Cardiac muscle cell (in vitro differentiated cells and primary cell): ENCODE measurements around the gene B4GALNT1. TPM values are rescaled to one million over a fixed set of nuclear protein-coding genes. Genes with fewer than 3 reads are reported as not detected.
"Not testable (repeated sequence)": the region's sequence is repeated elsewhere in the genome, so short reads cannot be mapped to it uniquely, and the experiment has no call there.

ENCODE experiments used
- DNase-seq, 2 donors: peaks; one replicate each; pipeline versions ENCODE4 v3.0.0 to v3.0.0-alpha.2; 2010 to 2017; ENCODE audit warnings: low read depth in 1 of 2, low spot score in 1 of 2
- H3K27ac ChIP-seq: fragments of 200-600 bp; sonication (generic); 2 replicates; pipeline ENCODE4 v1.5.1; 2016
- H3K27me3 ChIP-seq: fragments of 200-600 bp; sonication (generic); 2 replicates; pipeline ENCODE4 v1.6.0; 2016; ENCODE audit warnings: control low read depth
- H3K36me3 ChIP-seq: fragments of 200-600 bp; sonication (generic); 2 replicates; pipeline ENCODE4 v1.5.1; 2016; ENCODE audit warnings: control low read depth
- H3K4me1 ChIP-seq: fragments of 200-600 bp; sonication (generic); 2 replicates; pipeline ENCODE4 v1.8.1; 2017; ENCODE audit warnings: low read depth, mild to moderate bottlenecking, mixed run types
- H3K4me3 ChIP-seq: fragments of 200-600 bp; sonication (generic); 2 replicates; pipeline ENCODE4 v1.5.1; 2016; ENCODE audit warnings: mild to moderate bottlenecking
- H3K9me3 ChIP-seq: fragments of 200-600 bp; sonication (generic); 2 replicates; pipeline ENCODE4 v1.5.1; 2017; ENCODE audit warnings: low read depth, mild to moderate bottlenecking, control low read depth
- polyA plus RNA-seq: library from polyadenylated mRNA; unstranded; fragments of >200 nt; fragmentation: Nextera tagmentation; extraction: Ambion mirVana; gene quantifications from 2 replicates; pipeline ENCODE4 v1.2.1, GENCODE V29; 2016
- total RNA-seq: library from RNA; depleted of rRNA; stranded (reverse); fragments of >200 nt; gene quantifications from 2 replicates; pipeline ENCODE4 v1.2.3, GENCODE V29; 2016
- TF ChIP-seq, protein P1 (sequence below): IDR thresholded peaks from 2 replicates; pipeline ENCODE4 v1.5.1; 2012; ENCODE audit warnings: low read depth, mild to moderate bottlenecking, low read length

B4GALNT1 gene
- total and polyA plus RNA-seq, 2 experiments from 2014 or later, result 0.29 TPM; not detected in 1

DNA sequence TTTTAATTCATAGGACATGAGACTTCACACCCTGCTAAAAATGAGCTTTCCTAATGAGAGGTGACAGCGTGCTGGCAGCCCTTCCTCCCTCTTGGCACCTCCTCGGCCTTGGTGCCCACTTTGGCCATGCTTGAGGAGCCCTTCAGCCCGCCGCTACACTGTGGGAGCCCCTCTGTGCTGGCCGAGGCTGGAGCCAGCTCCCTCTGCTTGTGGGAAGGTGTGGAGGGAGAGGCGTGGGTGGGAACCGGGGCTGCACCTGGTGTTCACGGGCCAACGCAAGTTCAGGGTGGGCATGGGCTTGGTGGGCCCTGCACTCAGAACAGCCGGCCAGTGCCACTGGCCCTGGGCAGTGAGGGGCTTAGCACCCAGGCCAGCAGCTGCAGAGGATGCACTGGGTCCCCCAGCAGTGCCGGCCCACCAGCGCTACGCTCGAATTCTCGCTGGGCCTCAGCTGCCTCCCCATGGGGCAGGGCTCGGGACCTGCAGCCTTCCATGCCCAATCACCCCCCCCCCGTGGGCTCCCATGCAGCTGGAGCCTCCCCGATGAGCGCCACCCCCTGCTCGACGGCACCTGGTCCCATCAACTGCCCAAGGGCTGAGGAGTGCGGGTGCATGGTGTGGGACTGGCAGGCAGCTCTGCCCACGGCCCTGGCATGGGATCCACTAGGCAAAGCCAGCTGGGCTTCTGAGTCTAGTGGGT lies 22.7 kb upstream of the B4GALNT1 start:
- H3K9me3 ChIP-seq, result no peaks in the 10 kb centered on the region
- H3K27ac ChIP-seq, result no peak overlapping the region
- TF ChIP-seq, protein P1, sequence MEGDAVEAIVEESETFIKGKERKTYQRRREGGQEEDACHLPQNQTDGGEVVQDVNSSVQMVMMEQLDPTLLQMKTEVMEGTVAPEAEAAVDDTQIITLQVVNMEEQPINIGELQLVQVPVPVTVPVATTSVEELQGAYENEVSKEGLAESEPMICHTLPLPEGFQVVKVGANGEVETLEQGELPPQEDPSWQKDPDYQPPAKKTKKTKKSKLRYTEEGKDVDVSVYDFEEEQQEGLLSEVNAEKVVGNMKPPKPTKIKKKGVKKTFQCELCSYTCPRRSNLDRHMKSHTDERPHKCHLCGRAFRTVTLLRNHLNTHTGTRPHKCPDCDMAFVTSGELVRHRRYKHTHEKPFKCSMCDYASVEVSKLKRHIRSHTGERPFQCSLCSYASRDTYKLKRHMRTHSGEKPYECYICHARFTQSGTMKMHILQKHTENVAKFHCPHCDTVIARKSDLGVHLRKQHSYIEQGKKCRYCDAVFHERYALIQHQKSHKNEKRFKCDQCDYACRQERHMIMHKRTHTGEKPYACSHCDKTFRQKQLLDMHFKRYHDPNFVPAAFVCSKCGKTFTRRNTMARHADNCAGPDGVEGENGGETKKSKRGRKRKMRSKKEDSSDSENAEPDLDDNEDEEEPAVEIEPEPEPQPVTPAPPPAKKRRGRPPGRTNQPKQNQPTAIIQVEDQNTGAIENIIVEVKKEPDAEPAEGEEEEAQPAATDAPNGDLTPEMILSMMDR, result no peak
- H3K4me1 ChIP-seq, result no peaks in the 10 kb centered on the region
- DNase-seq, result no peak
- H3K36me3 ChIP-seq, result no peaks in the 10 kb centered on the region
- no peak overlapping the region for H3K4me3 ChIP-seq
- H3K27me3 ChIP-seq, result no peaks in the 10 kb centered on the region

- H3K36me3 ChIP-seq, result no peaks in the 10 kb centered on the region
- H3K4me3 ChIP-seq, result no peak overlapping the region
- TF ChIP-seq, protein P1, result no peak
- no peak for DNase-seq
- H3K27ac ChIP-seq, result no peak overlapping the region
- no peaks in the 10 kb centered on the region for H3K27me3 ChIP-seq
- H3K9me3 ChIP-seq, result no peaks in the 10 kb centered on the region
- no peaks in the 10 kb centered on the region for H3K4me1 ChIP-seq
Observed at GRCh38 chr12:57654042-57654441, 21.0 kb upstream of the B4GALNT1 start.

GRCh38 chr12:57646659-57647049 lies 13.7 kb upstream of the B4GALNT1 start:
- H3K27me3 ChIP-seq, H3K27ac ChIP-seq, H3K36me3 ChIP-seq, H3K9me3 ChIP-seq, H3K4me1 ChIP-seq, H3K4me3 ChIP-seq, DNase-seq: not testable (repeated sequence)

- not testable (repeated sequence) for DNase-seq, H3K36me3 ChIP-seq, H3K4me3 ChIP-seq
Observed at GRCh38 chr12:57645990-57646658, 13.1 kb upstream of the B4GALNT1 start.

DNA sequence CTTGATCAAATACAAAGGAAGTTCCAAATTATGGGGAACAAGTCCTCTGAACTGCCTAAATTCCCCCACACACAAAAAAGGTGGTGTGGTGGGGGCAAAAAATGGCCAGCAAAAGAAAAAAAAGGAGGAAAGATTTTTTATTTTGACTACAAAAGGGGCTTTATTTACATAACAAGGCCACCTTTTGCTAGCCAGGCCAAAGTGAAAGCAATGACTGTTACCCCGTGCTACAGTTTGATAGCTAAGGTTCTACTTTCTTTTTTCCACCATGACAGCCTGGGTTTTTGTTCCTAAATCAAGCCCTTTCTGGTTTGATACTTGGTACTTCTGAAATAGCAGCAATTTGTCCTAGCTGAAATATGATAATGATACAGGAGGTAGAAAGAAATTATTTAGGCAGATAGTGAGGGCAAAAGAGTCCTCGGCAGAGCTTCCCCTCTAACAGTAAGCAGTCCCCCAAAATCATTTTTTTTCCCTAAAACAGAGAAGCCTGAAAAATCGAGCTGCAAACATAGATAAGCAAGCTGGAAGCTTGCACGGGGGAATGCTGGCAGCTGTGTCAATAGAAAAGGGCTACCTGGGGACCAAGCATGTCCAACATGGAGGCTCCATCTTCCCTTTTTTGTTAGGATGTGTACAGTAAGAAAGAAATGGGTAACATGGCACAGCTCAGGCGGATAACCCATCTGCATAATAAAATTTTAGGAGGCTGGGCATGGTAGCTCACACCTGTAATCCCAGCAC lies 8.9 kb upstream of the B4GALNT1 start:
- TF ChIP-seq, protein P1, result no peak
- H3K36me3 ChIP-seq, result no peaks in the 10 kb centered on the region

More at GRCh38 chr12:57645990-57646658, 13.1 kb upstream of the B4GALNT1 start:
- not testable (repeated sequence) for H3K4me1 ChIP-seq, H3K27me3 ChIP-seq, H3K27ac ChIP-seq, H3K9me3 ChIP-seq

GRCh38 chr12:57640175-57641042 lies 7.4 kb upstream of the B4GALNT1 start:
- no peaks in the 10 kb centered on the region for H3K36me3 ChIP-seq
- TF ChIP-seq, protein P1, result no peak
- H3K27ac ChIP-seq, result no peak overlapping the region
- no peak for DNase-seq
- no peak overlapping the region for H3K4me3 ChIP-seq
- no peaks in the 10 kb centered on the region for H3K9me3 ChIP-seq
- peaks cover 41% of the 10 kb centered on the region for H3K27me3 ChIP-seq
- no peaks in the 10 kb centered on the region for H3K4me1 ChIP-seq

More for the DNA sequence above, 8.9 kb upstream of the B4GALNT1 start:
- no peak for DNase-seq
- H3K4me1 ChIP-seq, result no peaks in the 10 kb centered on the region
- H3K4me3 ChIP-seq, result no peak overlapping the region
- H3K27me3 ChIP-seq, result peaks cover 29% of the 10 kb centered on the region
- H3K9me3 ChIP-seq, result no peaks in the 10 kb centered on the region
- no peak overlapping the region for H3K27ac ChIP-seq
